NCI-H2227 (cell line): ENCODE data around the gene MYOZ3.

Experiments
- DNase-seq: peaks from one replicate; lab custom pipeline; 2025; ENCODE audit not compliant: unreplicated experiment; lab: John Stamatoyannopoulos, UW

Gene MYOZ3

GRCh38 chr5:150642567-150642927 lies 18.5 kb upstream of the MYOZ3 start:
- DNase-seq, result no peak

- no peak for DNase-seq
Measured at GRCh38 chr5:150642991-150643710, 17.9 kb upstream of the MYOZ3 start.

GRCh38 chr5:150644058-150644457 lies 17.0 kb upstream of the MYOZ3 start:
- no peak for DNase-seq

- DNase-seq, result no peak
Measured at GRCh38 chr5:150644514-150644913, 16.5 kb upstream of the MYOZ3 start.

GRCh38 chr5:150645070-150645700 lies 15.9 kb upstream of the MYOZ3 start:
- DNase-seq, result no peak

- DNase-seq, result no peak
Measured at GRCh38 chr5:150647275-150648251, 13.5 kb upstream of the MYOZ3 start.

- DNase-seq, result no peak
Measured at GRCh38 chr5:150648294-150649107, 12.6 kb upstream of the MYOZ3 start.

GRCh38 chr5:150649108-150650020 lies 11.7 kb upstream of the MYOZ3 start:
- DNase-seq, result no peak

GRCh38 chr5:150650021-150651006 lies 10.7 kb upstream of the MYOZ3 start:
- DNase-seq, result no peak

GRCh38 chr5:150651382-150651781 lies 9.7 kb upstream of the MYOZ3 start:
- DNase-seq, result no peak

- DNase-seq, result no peak
Measured at GRCh38 chr5:150651924-150652671, 9.0 kb upstream of the MYOZ3 start.

- no peak for DNase-seq
Measured at GRCh38 chr5:150653145-150653761, 7.8 kb upstream of the MYOZ3 start.

- DNase-seq, result no peak
Measured at GRCh38 chr5:150653762-150654556, 7.1 kb upstream of the MYOZ3 start.

GRCh38 chr5:150655221-150655620 lies 5.8 kb upstream of the MYOZ3 start:
- DNase-seq, result no peak

- peak; percentile 81 for DNase-seq
Measured at GRCh38 chr5:150656191-150657132, 4.6 kb upstream of the MYOZ3 start.

GRCh38 chr5:150658121-150658520 lies 2.9 kb upstream of the MYOZ3 start:
- DNase-seq, result no peak
